Measurements from ENCODE around the gene CCL5. TPM values are rescaled to one million over a fixed set of nuclear protein-coding genes. Genes with fewer than 3 reads are reported as not detected.

Gene CCL5
- total RNA-seq, 2 experiments from 2014 or later = 0.88 TPM; not detected in 1

- CTCF ChIA-PET (ENCODE audit: unreplicated experiment) = no interaction called here
- H3K79me2 ChIP-seq (ENCODE audit: insufficient read depth, low read depth, low read length) = no peaks in the 10 kb centered on the region
Measured at GRCh38 chr17:35906191-35906925, 26.2 kb upstream of the CCL5 start.

GRCh38 chr17:35903451-35903850 is 23.3 kb upstream of the CCL5 start:
- no peak for DNase-seq (ENCODE audit: low spot score)
- Histone ChIP-seq H4K20me1 (ENCODE audit: insufficient read depth, low read length) (no peaks in the 10 kb centered on the region), H3K9me2 (ENCODE audit: insufficient read depth, low read length) (no peaks in the 10 kb centered on the region), H3K79me2 (ENCODE audit: insufficient read depth, low read depth, low read length) (no peaks in the 10 kb centered on the region), H3K36me3 (ENCODE audit: insufficient read depth, low read length) (no peaks in the 10 kb centered on the region), H3K4me1 (ENCODE audit: insufficient read depth, low read length, poor library complexity, severe bottlenecking) (no peaks in the 10 kb centered on the region), H2AFZ (ENCODE audit: low read length) (no peak overlapping the region), H3K4me3 (ENCODE audit: low read depth, low read length, poor library complexity, severe bottlenecking) (no peak overlapping the region), H3K27ac (ENCODE audit: low read depth, low read length, poor library complexity, severe bottlenecking) (no peak overlapping the region), H3K9me3 (ENCODE audit: low read length) (no peaks in the 10 kb centered on the region), H3K4me2 (ENCODE audit: low read length) (no peak overlapping the region)
- TF ChIP-seq CTCF (conservative IDR thresholded peaks at IDR 0.05; ENCODE audit: low read length) = no peak
- TF ChIP-seq EZH2phosphoT487 (IDR thresholded peaks at IDR 0.05; ENCODE audit: borderline replicate concordance, low read depth, low read length) = no peak
- ChIA-PET CTCF (ENCODE audit: unreplicated experiment) (no interaction called here), POLR2A (interaction anchor here (1.0 kb wide), 1 partner anchor 60 kb away, joined by 3 read pairs; no protein-coding TSS in a partner anchor)
- intact Hi-C loops (cut with micrococcal nuclease; ENCODE audit: unreplicated experiment) = no loop called here
- no TSS peak for BruUV-seq (replicated peaks)

More at GRCh38 chr17:35906191-35906925, 26.2 kb upstream of the CCL5 start:
- H4K20me1 ChIP-seq (ENCODE audit: insufficient read depth, low read length) = no peaks in the 10 kb centered on the region
- H3K4me3 ChIP-seq (ENCODE audit: low read depth, low read length, poor library complexity, severe bottlenecking) = no peak overlapping the region
- no peaks in the 10 kb centered on the region for H3K9me2 ChIP-seq (ENCODE audit: insufficient read depth, low read length)
- no peaks in the 10 kb centered on the region for H3K9me3 ChIP-seq (ENCODE audit: low read length)
- no peak overlapping the region for H3K27ac ChIP-seq (ENCODE audit: low read depth, low read length, poor library complexity, severe bottlenecking)
- POLR2A ChIA-PET = no interaction called here
- no TSS peak for BruUV-seq (replicated peaks)
- TF ChIP-seq CTCF (conservative IDR thresholded peaks at IDR 0.05; ENCODE audit: low read length) (no peak), EZH2phosphoT487 (IDR thresholded peaks at IDR 0.05; ENCODE audit: borderline replicate concordance, low read depth, low read length) (no peak)
- no peaks in the 10 kb centered on the region for H3K36me3 ChIP-seq (ENCODE audit: insufficient read depth, low read length)
- no peak overlapping the region for H3K4me2 ChIP-seq (ENCODE audit: low read length)
- no peaks in the 10 kb centered on the region for H3K4me1 ChIP-seq (ENCODE audit: insufficient read depth, low read length, poor library complexity, severe bottlenecking)
- H2AFZ ChIP-seq (ENCODE audit: low read length) = no peak overlapping the region
- intact Hi-C loops (cut with micrococcal nuclease; ENCODE audit: unreplicated experiment) = no loop called here
- DNase-seq (ENCODE audit: low spot score) = no peak

DNA sequence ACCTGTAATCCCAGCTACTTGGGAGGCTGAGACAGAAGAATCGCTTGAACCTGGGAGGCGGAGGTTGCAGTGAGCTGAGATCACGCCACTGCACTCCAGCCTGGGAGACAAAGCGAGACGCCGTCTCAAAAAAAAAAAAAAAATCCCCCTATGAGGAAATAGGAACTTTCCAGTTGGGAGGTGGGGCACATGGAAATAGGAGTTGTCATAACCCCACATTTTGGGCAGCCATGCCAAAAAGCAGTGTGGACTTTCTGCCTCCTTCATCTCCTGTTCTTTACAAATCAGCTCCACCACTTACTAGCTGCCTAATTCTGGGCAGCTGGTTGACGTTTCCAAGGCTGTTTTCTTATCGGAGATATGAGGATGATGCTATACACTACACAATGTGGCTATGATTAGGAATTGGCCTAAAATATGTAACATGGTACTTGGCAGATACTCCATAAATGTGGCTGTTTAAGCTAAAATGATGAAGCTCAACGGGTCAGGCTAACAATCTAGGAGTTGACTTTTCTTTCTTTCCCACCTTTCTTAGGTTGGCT is 21.5 kb upstream of the CCL5 start:
- intact Hi-C loops (cut with micrococcal nuclease; ENCODE audit: unreplicated experiment) = no loop called here
- Histone ChIP-seq H3K9me2 (ENCODE audit: insufficient read depth, low read length) (no peaks in the 10 kb centered on the region), H3K27ac (ENCODE audit: low read depth, low read length, poor library complexity, severe bottlenecking) (no peak overlapping the region), H3K4me2 (ENCODE audit: low read length) (no peak overlapping the region), H4K20me1 (ENCODE audit: insufficient read depth, low read length) (no peaks in the 10 kb centered on the region), H3K9me3 (ENCODE audit: low read length) (no peaks in the 10 kb centered on the region), H3K79me2 (ENCODE audit: insufficient read depth, low read depth, low read length) (no peaks in the 10 kb centered on the region), H3K36me3 (ENCODE audit: insufficient read depth, low read length) (no peaks in the 10 kb centered on the region), H3K4me3 (ENCODE audit: low read depth, low read length, poor library complexity, severe bottlenecking) (no peak overlapping the region), H3K4me1 (ENCODE audit: insufficient read depth, low read length, poor library complexity, severe bottlenecking) (no peaks in the 10 kb centered on the region), H2AFZ (ENCODE audit: low read length) (no peak overlapping the region)
- POLR2A ChIA-PET = interaction anchor here (0.7 kb wide), 2 partner anchors 19 to 1475 kb away, joined by 3 to 4 read pairs; no protein-coding TSS in a partner anchor
- no peak for DNase-seq (ENCODE audit: low spot score)
- CTCF ChIA-PET (ENCODE audit: unreplicated experiment) = no interaction called here
- TF ChIP-seq EZH2phosphoT487 (IDR thresholded peaks at IDR 0.05; ENCODE audit: borderline replicate concordance, low read depth, low read length) (no peak), CTCF (conservative IDR thresholded peaks at IDR 0.05; ENCODE audit: low read length) (no peak)
- no TSS peak for BruUV-seq (replicated peaks)

Measured in OCI-LY7 (cell line).